ENCODE measurements around the gene NFATC2. TPM values are rescaled to one million over a fixed set of nuclear protein-coding genes. Genes with fewer than 3 reads are reported as not detected.

The NFATC2 gene
- polyA plus RNA-seq, 1 donor from 2014 or later = not detected

DNA sequence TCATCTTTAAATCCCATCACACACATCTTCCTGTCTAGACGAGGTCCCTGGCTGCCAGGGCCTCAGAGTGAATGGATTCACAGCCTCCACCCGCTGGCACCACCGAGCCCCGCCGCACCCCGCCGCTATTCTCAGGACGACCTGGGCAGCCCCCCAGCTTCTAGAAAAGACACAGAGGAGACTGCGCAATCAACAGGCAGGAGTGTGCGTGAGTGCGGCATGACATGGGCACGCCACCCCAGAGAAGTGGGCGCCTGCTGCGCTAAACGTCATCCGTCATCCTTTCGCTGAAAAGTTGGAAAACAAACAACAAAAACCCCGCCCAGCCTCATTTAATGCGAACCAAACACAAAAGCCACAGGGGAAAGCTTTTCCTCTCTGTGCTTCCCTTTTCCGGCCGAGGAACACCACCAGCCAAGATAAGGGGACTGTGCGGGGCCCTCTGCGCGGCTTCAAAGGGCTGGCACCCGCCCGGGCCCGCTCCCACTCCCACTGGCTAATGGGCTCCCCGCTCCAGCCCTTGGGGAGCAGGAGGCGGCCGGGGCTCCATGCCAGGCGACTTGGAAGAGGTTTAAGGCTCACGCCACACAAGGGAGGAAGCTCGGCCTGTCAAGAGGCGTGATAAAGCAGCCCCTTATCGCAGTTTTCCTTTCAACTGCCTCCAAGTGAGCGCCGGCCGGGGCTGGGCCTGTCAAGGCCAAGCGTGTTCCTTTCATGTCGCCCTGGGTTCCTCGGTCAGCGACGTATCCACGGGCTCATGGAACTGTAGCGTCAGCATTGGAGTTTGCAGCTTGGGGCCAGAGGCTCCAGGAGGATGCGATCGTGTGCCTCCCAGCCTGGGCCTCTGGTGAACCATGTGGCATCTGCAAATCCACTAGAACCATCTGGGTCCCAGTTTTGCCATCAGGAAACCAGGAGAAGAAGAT, 50.1 kb downstream of the NFATC2 start:
- Histone ChIP-seq H3K36me3 (ENCODE audit: insufficient read depth, low read length) (no peaks in the 10 kb centered on the region), H3K4me2 (ENCODE audit: low read length) (no peak overlapping the region), H4K20me1 (ENCODE audit: insufficient read depth) (no peaks in the 10 kb centered on the region), H3K9me2 (ENCODE audit: insufficient read depth, low read length) (no peaks in the 10 kb centered on the region), H3K4me3 (ENCODE audit: low read length) (no peak overlapping the region), H3K9ac (ENCODE audit: low read length) (no peak overlapping the region), H3K27me3 (ENCODE audit: insufficient read depth, low read depth, low read length) (no peaks in the 10 kb centered on the region), H3K9me3 (ENCODE audit: low read length) (no peaks in the 10 kb centered on the region), H3K27ac (ENCODE audit: low read length) (no peak overlapping the region), H2AFZ (ENCODE audit: low read depth, low read length) (no peak overlapping the region), H3K79me2 (replicated peaks; ENCODE audit: insufficient read depth, low read length) (no peaks in the 10 kb centered on the region), H3F3A (ENCODE audit: insufficient read depth, low read length, poor library complexity, severe bottlenecking) (no peaks in the 10 kb centered on the region)
- TF ChIP-seq MXI1 (conservative IDR thresholded peaks at IDR 0.05; ENCODE audit: poor library complexity, severe bottlenecking) (no peak), SMC3 (conservative IDR thresholded peaks at IDR 0.05; ENCODE audit: poor library complexity) (no peak), EP300 (conservative IDR thresholded peaks at IDR 0.05; ENCODE audit: poor library complexity, severe bottlenecking) (no peak), EZH2 (IDR thresholded peaks at IDR 0.05; ENCODE audit: borderline replicate concordance, insufficient read depth, low read length, poor library complexity, severe bottlenecking) (no peak), TAF1 (IDR thresholded peaks at IDR 0.05; ENCODE audit: low read depth) (no peak), POLR2AphosphoS5 (IDR thresholded peaks at IDR 0.05) (no peak), RAD21 (conservative IDR thresholded peaks at IDR 0.05) (no peak), REST (IDR thresholded peaks at IDR 0.05; ENCODE audit: borderline replicate concordance) (no peak)
- TF ChIP-seq, protein P1, sequence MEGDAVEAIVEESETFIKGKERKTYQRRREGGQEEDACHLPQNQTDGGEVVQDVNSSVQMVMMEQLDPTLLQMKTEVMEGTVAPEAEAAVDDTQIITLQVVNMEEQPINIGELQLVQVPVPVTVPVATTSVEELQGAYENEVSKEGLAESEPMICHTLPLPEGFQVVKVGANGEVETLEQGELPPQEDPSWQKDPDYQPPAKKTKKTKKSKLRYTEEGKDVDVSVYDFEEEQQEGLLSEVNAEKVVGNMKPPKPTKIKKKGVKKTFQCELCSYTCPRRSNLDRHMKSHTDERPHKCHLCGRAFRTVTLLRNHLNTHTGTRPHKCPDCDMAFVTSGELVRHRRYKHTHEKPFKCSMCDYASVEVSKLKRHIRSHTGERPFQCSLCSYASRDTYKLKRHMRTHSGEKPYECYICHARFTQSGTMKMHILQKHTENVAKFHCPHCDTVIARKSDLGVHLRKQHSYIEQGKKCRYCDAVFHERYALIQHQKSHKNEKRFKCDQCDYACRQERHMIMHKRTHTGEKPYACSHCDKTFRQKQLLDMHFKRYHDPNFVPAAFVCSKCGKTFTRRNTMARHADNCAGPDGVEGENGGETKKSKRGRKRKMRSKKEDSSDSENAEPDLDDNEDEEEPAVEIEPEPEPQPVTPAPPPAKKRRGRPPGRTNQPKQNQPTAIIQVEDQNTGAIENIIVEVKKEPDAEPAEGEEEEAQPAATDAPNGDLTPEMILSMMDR (IDR thresholded peaks at IDR 0.05; ENCODE audit: poor library complexity, severe bottlenecking) = no peak

DNA sequence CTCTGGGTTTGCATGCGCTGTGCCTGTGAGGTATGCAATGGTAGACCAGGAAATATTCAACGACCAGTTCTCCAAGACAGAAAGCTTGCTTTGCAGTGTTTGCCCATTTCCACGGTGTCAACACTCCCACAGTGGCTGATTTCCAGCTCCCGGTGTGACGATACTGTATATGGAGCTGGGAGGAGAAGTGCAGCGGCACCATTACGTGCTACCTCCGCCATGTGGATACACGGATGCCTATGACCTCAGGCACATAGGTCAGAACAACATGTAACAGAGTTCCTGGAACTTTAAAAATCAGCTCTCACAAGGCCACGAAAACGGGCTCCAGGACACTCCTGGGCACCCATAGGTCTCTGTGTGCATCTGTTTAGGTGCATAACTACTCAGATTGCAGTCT, 51.1 kb downstream of the NFATC2 start:
- Histone ChIP-seq H4K20me1 (ENCODE audit: insufficient read depth) (no peaks in the 10 kb centered on the region), H3K27ac (ENCODE audit: low read length) (no peak overlapping the region), H3K79me2 (replicated peaks; ENCODE audit: insufficient read depth, low read length) (no peaks in the 10 kb centered on the region), H2AFZ (ENCODE audit: low read depth, low read length) (no peak overlapping the region), H3K9me2 (ENCODE audit: insufficient read depth, low read length) (no peaks in the 10 kb centered on the region), H3F3A (ENCODE audit: insufficient read depth, low read length, poor library complexity, severe bottlenecking) (no peaks in the 10 kb centered on the region), H3K9ac (ENCODE audit: low read length) (no peak overlapping the region), H3K36me3 (ENCODE audit: insufficient read depth, low read length) (no peaks in the 10 kb centered on the region), H3K9me3 (ENCODE audit: low read length) (no peaks in the 10 kb centered on the region), H3K4me2 (ENCODE audit: low read length) (no peak overlapping the region), H3K27me3 (ENCODE audit: insufficient read depth, low read depth, low read length) (no peaks in the 10 kb centered on the region), H3K4me3 (ENCODE audit: low read length) (no peak overlapping the region)
- TF ChIP-seq TAF1 (IDR thresholded peaks at IDR 0.05; ENCODE audit: low read depth) = no peak
- no peak for TF ChIP-seq MXI1 (conservative IDR thresholded peaks at IDR 0.05; ENCODE audit: poor library complexity, severe bottlenecking)
- no peak for TF ChIP-seq REST (IDR thresholded peaks at IDR 0.05; ENCODE audit: borderline replicate concordance)
- TF ChIP-seq, protein P1 (IDR thresholded peaks at IDR 0.05; ENCODE audit: poor library complexity, severe bottlenecking) = no peak
- TF ChIP-seq EP300 (conservative IDR thresholded peaks at IDR 0.05; ENCODE audit: poor library complexity, severe bottlenecking) = no peak
- TF ChIP-seq POLR2AphosphoS5 (IDR thresholded peaks at IDR 0.05) = no peak
- TF ChIP-seq SMC3 (conservative IDR thresholded peaks at IDR 0.05; ENCODE audit: poor library complexity) = no peak
- no peak for TF ChIP-seq EZH2 (IDR thresholded peaks at IDR 0.05; ENCODE audit: borderline replicate concordance, insufficient read depth, low read length, poor library complexity, severe bottlenecking)
- TF ChIP-seq RAD21 (conservative IDR thresholded peaks at IDR 0.05) = no peak
